Ramos (cell line): ENCODE data around the gene ACSS1.

Experiments used
- in situ Hi-C: fragments of 300-500 bp; cut with MboI; formaldehyde crosslinking; loops from one replicate; pipeline ENCODE4 v1.14.3; 2022; ENCODE audit warnings: low sequenced_read_pairs; ENCODE audit not compliant: unreplicated experiment

ACSS1 gene

DNA sequence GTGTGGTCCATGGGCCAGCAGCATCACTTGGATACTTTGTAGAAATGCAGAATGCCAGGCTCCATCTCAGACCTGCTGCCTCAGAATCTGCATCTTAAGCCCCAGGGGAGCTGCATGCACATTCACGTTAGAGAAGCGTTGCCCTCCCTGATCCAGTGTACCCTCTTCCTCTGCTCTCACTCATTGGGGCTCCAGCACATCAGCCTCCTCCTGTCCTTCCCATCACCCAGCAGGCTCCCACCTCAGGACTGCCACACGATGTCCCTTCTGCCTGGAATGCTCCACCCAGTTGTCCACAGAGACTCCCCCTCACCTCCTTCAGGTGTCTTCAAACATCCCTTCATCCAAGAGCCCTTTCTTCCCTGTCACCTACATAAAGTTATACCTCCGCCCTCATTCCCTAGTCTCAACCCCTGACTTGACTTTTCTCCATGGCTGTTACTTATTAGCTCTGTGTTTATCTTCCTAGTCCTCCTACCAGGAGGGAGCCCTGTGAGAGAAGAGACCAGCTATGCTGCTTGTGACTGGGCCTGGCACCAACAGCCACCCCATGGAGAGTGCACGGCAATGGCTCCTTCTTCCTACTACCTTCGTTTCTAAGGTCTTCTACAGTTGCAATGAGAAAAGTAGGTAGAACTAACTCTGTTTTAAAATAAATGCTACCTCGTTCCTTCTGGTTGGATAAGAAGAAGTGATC lies 3.3 kb upstream of the ACSS1 start:
- in situ Hi-C loops, result loop anchor here (5.0 to 10.0 kb wide), 2 partner anchors 64 to 334 kb away; partner anchors contain the start of gene ABHD12

DNA sequence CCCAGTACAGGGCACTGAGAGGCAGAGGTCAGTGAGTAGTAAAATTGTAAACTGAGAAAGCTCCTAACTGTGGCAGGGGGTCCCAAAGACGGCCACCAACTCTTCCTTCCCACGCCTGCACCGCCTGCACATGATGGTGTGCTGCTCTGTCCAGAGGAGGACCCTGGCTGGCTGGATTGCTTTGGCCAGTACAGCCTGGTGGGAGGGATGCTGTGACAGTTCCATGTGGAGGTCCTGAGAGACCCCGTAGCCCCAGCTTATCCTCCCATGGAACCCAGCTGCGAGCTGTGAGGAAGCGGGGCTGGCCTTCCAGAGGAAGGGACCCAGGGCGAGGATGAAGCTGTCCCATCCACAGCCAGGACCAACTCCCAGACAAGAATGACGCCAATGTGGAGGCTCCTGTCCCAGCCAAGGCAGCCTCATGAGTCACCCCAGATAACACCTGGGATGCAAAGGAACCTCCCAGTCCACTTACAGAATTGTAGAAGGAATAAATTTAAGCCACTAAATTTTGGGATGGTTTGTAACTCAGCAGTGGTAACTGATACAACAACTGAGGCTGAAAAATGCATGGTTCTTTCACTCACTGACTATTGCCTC lies 2.0 kb upstream of the ACSS1 start:
- in situ Hi-C loops, result loop anchor here (5.0 to 10.0 kb wide), 2 partner anchors 63 to 335 kb away; partner anchors contain the start of gene ABHD12

DNA sequence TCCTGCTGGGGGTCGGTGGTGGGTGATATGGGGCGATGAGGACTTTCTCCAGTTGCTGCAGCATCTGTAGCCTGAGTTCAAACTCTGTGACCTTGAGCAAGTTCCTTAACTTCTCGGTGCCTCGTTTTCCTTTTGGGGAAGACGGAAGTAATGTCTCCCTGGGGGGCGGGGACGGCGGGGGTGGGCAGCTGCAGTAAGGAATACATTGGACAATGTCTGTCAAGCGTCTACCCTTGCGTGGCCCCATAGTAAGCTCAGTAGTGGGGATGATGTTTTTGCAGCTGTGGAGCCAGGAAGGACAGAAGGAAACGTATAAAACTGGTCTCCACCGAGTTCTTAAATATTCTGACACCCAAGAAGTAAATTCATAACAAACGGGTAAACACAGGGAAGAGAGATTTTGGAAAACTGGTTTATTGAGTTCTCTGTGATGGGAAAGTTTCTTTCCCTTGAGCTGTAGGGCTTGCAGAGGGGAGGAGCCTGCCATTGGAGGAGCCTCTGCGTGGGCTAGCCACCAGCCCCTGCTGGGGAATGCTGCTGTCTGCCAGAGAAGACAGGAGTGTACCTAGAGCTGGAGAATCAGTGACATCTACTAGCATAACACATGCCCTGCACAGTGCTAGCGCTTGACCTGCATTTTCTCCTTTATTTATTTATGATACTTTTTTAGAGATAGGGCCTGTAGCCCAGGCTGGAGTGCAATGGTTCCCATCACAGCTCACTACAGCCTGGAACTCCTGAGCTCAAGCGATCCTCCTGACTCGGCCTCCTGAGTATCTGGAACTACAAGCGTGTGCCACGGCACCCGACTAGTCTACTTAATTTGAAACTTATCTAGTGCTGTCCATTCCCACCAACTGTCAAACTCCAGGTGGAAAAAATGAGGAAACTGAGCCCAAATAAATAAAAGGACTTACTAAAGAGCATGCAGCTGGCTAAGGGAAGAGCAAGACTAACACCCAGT lies 1.2 kb upstream of the ACSS1 start:
- in situ Hi-C loops, result no loop called here

DNA sequence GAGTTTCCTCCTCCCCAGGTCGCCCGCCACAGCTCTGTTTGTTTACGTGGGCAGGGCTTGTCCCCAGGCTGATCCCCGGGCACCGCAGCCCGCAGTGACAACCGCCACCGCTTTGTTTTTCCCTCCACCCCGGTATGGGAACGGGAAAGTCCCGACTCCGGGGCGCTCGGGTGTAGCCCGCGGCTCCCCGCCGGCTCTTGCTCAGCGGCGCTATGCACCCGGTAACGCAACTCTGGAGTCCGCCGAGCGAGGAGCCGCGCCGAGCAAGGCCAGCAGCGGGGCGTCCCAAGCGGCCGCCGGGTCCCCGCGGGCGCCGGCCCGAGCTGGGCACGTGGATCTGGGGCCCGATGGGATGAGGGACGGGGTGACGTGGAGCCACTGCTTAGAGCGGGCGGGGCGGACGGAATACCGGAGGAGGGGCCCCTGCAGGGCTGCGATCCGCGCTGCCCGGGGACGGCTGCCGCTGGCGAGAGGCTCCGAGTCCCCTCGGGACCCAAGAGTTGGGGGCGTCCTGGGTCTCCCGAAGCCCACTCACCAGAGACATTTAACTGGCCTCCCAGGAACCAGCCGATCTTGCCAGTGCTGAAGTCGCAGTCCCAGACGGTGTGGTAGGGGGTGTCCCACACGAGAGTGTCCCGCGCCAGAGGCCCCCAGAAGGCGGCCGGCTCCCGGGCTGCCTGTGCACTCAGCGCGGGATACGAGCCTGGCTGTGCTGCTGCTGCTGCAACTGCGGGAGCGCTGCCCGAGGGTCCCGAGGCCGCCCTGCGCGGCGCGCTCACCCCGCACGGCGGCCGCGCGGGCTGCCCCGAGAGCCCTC lies 497 bp downstream of the ACSS1 start:
- in situ Hi-C loops, result no loop called here

DNA sequence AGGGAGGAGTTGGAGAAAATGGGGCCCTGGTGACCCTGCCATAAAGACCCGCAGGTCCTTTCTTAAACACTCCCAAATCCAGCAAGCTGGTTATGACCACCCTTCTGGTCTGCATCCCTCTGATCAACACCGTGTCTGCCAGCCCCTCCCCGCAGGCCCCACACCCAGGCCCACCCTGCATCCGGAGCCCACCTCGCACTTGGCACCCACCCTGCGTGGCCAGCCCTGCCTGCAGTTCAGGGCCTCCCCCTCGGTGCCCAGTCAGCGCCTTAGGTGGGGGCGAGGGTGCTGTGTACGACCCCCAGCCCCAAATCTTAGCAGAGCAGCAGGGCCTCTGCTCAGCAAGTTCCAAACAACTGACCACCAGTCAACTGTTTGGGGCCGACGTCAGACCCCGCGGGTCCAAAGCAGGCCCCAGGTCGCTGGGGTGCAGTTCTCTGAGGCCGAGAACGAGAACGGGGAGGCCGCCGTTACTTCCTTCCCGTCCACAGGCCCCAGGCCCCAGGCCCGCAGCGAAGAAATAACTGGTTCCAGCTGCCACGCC lies 1.2 kb downstream of the ACSS1 start:
- in situ Hi-C loops, result no loop called here

DNA sequence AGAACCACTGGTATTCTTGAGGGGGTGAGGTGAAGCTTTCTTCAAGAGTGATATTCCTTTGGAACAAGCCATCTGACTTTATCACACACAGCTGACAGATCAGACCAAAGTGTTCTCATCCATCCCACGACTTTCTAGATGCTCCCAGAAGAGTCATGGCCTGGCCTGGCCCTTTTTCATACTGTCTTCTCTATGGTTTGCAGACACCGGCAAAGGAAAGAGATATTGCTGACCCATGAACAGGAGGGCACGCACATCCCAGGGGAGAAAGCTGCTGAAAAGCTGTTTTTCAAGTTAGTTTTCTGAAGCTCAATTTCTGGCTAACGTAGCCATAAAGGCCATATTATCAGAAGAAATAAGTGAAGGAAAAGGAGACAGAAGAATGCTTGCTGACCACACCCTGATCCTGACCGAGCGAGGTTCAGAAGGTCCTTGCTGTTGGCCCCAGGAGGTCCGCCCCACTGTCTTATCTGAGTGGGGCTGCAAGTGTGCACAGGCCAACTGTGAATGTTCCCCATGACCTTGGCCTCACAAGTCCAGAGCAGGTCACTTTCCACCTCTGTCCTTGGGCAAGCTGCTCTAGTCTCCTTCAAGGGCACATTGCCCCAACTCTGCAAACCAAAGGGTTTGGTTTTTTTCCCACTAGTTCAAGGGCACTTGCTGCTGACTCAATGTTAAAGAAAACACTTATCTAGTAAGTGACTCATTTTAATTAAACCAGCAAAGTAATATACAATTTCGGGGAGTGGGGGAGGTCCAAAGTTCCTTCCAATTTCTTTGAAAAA lies 2.0 kb downstream of the ACSS1 start:
- in situ Hi-C loops, result no loop called here

DNA sequence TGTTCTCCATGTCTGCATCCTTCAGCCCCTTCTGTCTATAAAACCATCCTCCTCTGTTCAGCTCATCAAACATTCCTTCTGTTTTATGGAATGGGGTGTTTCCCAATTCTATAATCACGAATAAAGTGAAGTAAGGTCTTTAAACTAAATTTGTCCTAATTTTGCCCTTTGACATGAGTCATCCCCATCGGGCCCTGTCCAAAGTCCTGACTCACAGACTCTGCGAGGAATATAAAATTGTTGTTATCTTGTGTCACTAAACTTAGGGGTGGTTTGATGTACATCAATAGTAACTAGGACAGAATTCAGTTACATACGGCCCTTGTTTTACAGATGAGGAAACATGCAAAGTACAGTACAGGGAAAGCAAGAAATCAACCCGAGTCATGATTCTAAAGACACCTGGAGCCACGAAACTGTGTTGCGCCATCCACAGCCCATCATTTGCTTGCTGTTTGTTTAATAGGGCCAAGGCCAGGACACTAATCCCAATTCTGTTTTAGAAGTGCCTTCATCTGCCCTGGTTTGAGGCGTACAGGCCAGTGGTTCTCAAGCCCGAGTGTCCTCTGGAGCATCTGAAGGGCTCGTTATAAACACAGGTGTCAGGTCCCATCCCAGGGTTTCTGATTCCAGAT lies 2.8 kb downstream of the ACSS1 start:
- in situ Hi-C loops, result no loop called here

DNA sequence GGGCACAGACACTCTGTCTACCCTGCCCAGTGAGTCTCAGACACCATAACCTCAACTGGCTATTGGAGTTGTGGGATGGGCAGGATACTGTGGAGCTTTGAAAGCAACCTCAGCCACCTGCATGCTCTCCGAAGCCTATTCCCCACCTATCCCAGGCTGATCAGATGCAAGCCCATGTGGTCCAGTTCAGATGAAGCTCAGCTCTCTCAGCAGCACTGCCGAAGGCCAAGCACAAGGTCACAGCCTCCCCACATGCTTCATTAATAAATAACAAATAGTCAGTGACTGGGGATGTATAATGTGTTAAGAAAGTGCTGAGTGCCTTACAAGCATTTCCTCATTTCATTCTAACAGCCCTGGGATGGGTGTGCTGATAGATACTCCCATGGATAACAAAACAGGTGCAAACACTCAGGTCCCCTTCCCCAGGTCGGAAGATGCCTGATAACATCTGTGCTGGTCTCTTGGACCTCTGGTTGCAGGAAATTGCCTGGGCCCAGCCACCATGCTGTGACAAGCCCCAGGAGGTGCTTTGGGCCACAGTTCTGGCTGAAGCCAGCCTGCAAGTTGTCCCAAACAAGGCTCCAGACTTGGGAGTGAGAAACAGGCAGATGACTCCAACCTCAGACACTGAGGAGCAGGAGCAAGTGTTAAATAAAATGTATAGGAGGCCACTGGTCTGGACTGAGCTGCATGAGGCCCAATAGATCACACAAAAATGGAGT lies 3.7 kb downstream of the ACSS1 start:
- in situ Hi-C loops, result no loop called here

DNA sequence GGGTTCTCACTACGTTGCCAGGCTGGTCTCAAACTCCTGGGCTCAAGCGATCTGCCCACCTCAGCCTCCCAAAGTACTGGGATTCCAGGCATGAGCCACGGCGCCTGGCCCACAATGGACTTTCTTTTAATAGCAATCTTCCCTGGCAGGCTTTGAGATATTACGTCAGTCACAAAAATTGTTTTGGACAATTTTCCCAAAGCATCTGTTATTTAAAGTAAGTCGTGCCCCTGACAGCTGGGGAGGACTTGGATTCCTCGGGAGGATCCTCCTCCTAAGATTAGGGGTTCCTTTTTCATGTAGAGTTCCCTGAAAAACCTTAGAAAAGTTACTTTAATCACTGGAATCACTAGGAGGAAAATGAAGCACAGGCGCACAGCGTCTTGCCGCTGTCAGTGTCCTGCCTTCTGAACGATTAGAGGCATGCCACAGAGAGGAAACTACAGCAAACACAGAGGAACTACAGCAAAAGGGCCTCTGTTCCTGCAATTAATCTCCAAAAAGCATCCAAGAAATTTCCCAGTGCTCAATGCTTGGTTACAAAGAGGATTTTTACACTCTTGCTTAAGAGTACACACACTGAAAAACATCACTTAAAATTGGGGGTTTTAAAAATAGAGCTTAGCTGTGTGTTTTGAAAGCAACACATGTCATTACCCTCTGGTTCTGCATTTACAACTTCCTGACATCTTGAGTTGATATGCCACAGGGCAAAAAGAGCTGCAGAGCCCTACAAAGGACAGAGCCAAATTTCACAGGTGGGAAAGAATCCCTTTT lies 4.5 kb downstream of the ACSS1 start:
- in situ Hi-C loops, result no loop called here

DNA sequence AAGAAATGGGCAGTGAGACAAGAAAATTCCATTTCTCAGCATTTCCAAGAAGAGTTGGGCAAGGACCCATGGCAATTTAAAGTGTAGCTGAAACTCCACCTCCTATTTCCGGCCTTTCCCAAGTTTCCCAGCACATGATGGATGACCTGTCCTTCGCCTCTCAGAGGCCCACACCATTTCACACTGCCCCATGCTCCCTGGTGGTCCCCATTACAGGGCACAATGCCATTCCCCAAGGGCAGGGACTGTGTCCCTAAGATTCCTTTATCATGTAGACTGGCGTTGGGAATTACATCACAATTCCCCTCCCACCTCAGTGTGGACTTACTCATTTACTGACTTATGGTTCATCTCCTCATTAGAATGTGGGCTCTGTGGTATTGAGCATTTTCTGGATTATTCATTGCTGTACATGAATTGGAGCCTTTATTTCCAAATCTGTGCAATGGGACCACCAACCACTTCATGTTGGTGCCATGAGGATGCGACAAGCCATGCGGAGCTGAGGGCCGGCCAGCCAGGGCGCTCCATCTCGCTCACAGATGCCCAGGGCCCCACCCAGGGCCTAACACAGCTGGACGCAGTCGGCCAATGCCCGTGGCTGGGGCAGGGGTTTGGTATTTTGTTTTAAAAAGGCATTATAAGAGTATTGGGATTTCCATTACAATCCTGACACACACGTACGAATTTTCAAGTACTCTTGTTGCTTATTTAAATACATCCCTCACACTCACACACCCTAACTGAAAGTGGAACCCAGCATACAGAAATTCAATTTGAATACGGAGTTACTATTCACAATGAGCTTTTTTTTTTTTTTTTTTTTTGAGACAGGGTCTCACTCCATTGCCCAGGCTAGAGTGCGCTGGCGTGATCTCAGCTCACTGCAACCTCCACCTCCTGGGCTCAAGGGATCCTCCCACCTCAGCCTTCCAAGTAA lies 5.4 kb downstream of the ACSS1 start:
- in situ Hi-C loops, result no loop called here

DNA sequence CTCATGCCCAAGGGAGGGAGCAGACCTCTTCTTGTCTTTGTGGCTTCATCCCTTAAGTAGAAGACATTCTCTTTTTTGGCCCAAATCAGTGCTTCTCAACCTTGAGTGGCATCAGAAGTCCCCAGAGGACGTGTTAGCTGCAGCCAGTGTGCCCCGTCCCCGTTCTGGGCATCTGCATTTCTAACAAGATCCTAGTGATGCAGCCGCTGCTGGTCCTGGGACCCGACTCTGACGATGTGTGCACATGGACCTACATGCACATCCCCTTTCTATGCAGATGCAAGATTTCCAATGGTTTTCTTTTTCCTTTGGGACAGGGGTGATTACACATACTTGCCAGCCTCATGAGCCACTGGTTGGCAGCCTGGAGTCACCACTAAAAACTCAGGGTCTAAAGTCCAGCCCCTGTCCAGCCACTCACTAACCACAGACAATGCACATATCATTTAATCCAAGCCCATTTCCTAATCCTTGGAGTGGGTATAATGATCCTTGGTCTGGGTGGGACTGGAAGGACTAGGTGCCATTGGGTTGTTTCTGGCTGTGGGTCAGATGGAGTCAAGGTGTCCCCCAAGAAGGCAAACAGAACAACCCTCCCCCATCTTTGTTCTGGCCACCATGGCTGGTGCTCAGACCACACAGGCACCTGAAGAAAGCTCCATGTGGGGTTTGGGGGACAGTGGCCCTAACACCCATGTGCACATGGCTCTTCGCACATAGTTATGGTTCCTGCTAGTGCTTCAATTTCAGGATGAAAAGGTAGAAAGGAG lies 6.4 kb downstream of the ACSS1 start:
- in situ Hi-C loops, result no loop called here

DNA sequence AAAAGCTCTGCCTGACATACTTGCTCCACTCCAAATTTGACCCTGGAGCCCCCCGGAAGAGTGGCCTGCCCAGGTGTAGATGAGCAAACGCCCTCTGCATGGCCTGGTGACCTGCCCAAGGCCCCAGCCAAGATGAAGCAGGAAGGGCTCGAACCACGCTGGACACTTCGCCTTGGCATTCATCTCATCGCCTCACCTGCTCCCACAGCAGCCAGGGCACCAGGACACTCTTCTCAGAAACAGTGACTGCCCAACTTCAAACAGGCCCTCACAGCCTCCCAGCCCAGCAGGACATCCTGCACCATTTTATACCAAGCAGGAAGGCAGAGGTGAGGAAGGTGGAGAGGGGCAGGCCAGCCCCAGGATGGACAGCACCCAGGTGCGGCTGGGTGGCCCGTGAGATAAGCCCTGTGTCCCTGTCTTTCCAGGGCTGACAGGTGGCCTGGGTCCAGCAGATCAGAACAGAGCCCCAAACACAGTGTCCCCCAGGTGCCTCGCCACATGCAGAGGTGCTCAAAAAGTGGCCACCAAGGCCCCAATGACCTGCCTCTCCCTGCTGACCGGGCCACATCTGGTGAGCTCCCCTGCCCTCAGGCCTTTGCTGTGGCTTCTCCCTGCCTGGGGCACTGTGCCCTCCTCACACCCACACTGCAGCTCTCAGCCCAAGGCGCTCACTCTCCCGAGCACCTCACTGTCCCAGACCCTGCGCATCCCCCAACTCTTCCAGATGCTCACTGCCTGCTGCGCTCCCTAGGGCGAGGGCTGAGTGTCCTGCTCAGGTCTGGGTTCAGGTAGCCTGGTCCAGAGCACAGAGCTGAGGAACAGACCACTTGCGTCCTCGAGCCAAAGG lies 7.2 kb downstream of the ACSS1 start:
- in situ Hi-C loops, result no loop called here

DNA sequence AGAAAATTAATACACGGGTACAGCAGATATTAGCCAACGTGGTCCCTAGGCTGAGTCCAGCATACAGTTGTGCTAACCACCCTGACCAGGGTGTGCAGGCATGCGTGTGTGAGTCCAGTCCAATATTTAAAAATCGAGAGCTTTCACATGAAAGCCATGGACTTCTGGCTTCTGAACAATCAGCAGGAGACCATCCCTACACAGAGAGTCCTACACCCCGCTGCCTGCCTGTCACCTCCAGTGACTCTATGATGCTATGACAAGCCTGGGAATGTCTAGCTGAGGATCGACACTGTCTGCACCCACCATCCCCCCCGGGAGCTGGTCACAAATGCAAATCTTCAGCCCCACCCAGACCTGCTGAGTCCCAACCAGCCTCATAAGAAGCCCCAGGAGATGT lies 7.9 kb downstream of the ACSS1 start:
- in situ Hi-C loops, result no loop called here

DNA sequence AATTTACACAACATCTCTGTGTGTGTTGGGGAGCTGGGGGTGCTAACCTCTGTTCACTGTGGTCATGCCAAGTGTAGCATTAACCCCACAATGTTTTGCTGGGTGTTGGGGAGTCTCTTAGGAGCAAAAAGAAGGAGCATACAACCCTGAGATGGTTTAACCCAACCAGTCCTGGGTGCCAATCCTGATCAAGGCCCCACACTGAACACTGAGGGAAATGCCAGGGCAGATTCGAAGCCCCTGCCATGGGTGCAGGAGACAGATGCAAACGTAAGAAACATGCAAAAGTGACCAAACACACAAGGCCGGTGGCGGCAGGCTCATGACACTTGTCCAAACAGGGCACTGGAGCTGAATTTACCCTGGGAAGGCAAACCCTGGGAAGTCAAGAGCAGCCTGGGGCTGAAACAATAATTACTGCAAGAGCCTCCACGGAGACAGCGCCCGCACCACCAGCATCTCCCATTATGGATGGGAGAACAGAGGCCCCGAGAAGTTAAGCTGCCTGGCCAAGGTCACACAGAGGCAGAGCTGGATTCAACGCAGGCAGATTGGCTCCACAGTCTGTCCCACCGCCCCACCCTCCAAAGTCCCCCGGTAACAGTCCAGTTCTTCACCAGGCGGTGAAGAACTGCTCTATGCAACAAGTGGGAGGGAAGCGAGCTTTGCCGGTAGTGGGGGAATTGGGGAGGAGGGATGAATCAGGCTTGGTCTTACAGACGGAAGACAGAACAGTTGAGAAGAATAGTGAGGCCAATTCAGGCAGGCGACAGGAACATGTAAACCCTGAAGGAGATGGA lies 8.5 kb downstream of the ACSS1 start:
- in situ Hi-C loops, result no loop called here
